GM10248 (cell line): ENCODE results near the gene SLC38A4.

ENCODE experiments used
- CTCF ChIA-PET: fragments of 300-600 bp; sonication (Branson Sonifier 250); formaldehyde crosslinking; extraction: SDS; loops from one replicate; lab custom pipeline; 2021; ENCODE audit warnings: antibody characterized with exemption; lab: Yijun Ruan, JAX
- POLR2A ChIA-PET: fragments of 350-650 bp; sonication (Branson Sonifier 250); formaldehyde crosslinking; extraction: SDS; loops from one replicate; lab custom pipeline; 2020; ENCODE audit warnings: antibody characterized with exemption; lab: Yijun Ruan, JAX
- DNase-seq: peaks from one replicate; pipeline ENCODE4 v3.0.0; 2012; ENCODE audit errors: extremely low spot score
- TF ChIP-seq, protein P1 (sequence below): IDR thresholded peaks from 2 replicates; pipeline ENCODE4 v1.5.1; 2012; ENCODE audit warnings: mild to moderate bottlenecking, low read depth; ENCODE audit errors: extremely low read depth, missing control alignments, control extremely low read depth

Gene SLC38A4

DNA sequence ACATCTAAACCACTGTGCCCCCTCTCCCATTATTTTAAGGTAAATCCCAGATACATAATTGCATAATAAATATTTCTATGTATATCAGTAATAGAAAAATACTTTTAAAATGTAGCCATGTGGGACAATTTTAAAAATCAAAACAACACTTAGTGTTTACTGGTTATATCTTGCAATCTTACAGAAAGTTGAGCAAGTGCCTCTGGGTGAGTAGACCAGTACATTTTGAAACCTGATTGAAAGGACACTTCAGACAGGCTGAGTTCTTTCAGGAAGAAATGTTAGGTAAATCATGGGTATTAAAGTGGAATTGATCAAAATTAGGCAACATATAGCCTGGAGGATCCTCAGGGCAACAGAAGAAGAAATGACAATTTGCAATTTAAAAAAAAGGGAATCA, 7.2 kb downstream of the SLC38A4 start:
- POLR2A ChIA-PET = no interaction called here
- TF ChIP-seq, protein P1, sequence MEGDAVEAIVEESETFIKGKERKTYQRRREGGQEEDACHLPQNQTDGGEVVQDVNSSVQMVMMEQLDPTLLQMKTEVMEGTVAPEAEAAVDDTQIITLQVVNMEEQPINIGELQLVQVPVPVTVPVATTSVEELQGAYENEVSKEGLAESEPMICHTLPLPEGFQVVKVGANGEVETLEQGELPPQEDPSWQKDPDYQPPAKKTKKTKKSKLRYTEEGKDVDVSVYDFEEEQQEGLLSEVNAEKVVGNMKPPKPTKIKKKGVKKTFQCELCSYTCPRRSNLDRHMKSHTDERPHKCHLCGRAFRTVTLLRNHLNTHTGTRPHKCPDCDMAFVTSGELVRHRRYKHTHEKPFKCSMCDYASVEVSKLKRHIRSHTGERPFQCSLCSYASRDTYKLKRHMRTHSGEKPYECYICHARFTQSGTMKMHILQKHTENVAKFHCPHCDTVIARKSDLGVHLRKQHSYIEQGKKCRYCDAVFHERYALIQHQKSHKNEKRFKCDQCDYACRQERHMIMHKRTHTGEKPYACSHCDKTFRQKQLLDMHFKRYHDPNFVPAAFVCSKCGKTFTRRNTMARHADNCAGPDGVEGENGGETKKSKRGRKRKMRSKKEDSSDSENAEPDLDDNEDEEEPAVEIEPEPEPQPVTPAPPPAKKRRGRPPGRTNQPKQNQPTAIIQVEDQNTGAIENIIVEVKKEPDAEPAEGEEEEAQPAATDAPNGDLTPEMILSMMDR = no peak
- CTCF ChIA-PET = no interaction called here
- DNase-seq = no peak

DNA sequence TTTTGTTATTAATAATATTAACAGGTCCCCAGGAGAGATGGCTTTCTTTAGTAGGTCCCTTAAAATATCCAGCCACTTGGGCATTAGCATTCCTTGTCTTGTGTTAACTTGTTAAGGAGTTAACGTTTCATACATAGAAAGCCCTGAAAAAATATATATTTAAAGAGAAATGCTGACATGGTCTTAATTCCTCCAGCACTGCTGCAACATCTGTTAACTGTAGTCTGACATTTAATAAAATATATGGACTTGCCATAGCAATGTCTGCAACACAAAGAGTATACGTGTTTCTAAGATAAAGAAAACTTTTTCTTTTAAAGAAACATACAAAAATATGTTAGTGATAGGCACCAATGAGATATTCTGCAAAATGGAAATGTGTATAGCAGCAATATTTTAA, 10.0 kb downstream of the SLC38A4 start:
- no peak for DNase-seq
- ChIA-PET CTCF (no interaction called here), POLR2A (no interaction called here)
- TF ChIP-seq, protein P1 = no peak

DNA sequence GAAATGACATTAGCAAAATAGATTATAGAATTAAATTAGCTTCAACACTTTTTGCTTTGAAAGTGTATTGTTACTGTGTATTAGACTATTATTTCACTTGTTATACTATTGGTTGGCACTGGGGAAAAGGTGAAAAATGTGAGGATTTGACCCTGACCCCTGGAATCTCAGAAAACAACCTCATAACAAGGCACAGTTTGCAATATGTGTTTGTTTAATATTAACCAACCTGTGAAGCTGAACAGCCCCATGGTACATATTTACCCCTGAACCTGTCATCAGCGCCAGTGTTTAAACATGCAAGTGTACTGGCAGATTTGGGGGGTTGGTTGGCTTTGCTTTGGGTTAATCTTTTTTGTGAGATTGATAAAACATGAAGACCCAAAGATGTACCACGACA, 11.7 kb downstream of the SLC38A4 start:
- ChIA-PET CTCF (no interaction called here), POLR2A (no interaction called here)
- TF ChIP-seq, protein P1 = no peak
- no peak for DNase-seq

DNA sequence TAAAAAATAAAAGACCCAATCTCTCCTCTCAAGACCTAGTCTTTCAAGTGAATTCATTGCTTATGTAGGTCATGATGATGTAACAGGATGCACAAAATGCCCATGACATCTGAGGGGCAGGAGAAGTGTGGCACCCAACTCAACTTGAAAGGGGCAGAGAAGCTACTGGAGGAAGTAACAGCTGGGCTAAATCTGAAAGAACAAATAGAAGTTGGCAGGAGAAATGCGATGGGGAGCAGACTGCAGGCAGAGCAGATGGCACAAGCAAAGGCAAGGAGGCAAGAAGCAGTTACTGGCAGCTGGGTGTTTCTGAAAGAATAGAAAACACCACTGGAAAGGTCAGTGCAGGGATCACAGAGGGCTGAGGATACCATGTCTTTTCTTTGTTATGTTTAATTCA, 14.6 kb downstream of the SLC38A4 start:
- ChIA-PET CTCF (interaction anchor here (0.6 to 2.5 kb wide), 3 partner anchors 10 to 686 kb away, joined by 3 to 10 read pairs (median 3); no protein-coding TSS in a partner anchor), POLR2A (no interaction called here)
- DNase-seq = no peak
- TF ChIP-seq, protein P1 = no peak

DNA sequence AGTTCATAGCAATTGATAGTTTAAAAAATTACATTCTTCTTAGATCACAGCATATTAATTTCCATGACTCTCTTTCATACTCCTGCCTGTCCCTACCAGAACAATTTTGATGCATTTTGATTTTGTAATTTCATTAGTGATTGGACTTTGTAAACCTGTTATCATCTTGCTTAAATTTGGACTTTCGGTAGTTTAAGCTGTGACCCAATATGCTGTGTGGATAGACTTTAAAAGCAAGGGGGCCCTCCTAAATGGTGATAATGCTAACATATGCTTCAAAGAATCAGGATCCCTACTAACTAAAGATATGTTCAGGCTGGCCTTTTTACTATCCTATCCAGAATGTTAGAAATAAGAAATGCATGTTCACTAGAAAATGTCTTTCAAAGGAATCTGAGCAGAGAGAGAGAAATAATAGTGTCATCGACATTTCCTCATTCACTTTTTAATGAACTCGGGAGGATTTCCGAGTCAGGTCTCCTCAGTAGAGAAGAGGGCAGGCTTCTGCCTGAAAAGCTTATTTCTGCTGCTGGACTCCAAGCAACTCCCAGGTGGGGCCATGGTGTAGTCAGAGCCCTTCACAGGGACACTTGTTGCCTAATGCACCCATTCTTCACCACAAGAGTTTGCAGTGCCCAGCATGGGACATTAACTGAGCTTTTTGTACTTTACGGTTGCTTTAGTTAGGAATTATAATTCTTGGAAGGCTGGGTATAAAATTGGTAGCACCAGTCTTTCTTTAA, 16.7 kb downstream of the SLC38A4 start:
- ChIA-PET POLR2A (no interaction called here), CTCF (no interaction called here)
- TF ChIP-seq, protein P1 = no peak
- no peak for DNase-seq

DNA sequence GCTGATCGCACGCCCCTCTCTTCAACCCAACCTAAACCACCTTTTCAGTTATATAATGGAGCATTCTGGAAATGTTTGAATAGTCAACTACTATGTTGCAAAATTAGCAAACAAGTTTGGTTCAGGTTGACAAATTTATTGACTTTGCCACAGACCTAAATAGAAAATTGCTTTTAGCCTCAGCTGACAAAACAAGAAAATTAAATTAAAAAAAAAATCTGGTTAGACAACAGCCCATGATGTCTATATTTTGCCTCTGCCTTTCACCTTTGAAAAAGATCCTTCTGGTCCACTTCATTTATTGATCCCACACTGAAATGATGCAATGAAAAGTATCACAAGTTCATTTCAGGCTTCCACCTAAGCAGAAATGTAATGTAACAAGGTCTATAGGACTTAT, 17.5 kb downstream of the SLC38A4 start:
- ChIA-PET CTCF (no interaction called here), POLR2A (no interaction called here)
- DNase-seq = no peak
- TF ChIP-seq, protein P1 = no peak
